Stimulated activated CD4-positive, alpha-beta T cell treated with anti-CD3 and anti-CD28 coated beads, Interleukin-1b, Interleukin-23, amount 100 ng/mL, for 1 hour (primary cell): ENCODE results near the gene EVPL.
A peak's percentile ranks its signal among the peaks of the same experiment; 100 is the strongest.
"Not testable (repeated sequence)": the region's sequence is repeated elsewhere in the genome, so short reads cannot be mapped to it uniquely, and the experiment has no call there.

Source experiments
- DNase-seq, 2 donors: peaks; one replicate each; pipeline ENCODE4 v3.0.0-alpha.2; 2020; ENCODE audit warnings: low read depth in 2 of 2

Gene EVPL

DNA sequence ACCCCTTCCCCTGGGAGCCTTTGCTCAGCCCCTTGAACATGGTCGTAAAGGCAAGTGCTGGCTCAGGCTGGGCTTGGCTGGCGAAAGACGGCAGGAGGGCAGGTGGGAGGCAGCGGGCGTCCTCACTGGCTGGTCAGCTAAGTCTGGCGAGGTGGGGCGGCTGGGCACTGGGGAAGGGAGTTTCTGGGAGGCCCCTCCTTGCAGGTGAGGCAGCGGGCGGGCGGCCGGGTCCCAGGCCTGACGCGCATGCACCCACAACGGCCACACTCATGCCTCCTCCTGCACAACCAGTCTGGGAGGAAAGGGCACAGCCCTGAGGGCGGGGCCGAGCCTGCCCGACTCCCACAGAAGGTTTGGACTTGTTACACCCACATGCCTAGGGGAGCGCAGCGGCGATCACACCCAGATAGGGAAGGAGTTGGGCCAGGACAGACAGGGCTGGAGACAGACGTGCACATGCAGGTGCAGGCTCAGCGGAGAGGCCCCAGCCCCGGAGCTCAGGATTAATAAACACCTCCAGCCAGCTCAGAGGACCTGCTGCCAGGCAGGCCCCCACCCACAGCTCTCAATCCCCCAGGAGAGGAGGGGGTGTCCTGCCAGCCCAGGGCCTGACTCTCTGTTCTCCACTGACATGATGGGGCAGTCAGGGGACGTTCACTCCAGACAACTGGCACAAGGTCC is at the start of gene EVPL:
TSS of gene EVPL (minus strand) at position 148 of the 681 bp plus-strand sequence. CDS start at position 40, 108 bp downstream.
- no peak for DNase-seq

DNA sequence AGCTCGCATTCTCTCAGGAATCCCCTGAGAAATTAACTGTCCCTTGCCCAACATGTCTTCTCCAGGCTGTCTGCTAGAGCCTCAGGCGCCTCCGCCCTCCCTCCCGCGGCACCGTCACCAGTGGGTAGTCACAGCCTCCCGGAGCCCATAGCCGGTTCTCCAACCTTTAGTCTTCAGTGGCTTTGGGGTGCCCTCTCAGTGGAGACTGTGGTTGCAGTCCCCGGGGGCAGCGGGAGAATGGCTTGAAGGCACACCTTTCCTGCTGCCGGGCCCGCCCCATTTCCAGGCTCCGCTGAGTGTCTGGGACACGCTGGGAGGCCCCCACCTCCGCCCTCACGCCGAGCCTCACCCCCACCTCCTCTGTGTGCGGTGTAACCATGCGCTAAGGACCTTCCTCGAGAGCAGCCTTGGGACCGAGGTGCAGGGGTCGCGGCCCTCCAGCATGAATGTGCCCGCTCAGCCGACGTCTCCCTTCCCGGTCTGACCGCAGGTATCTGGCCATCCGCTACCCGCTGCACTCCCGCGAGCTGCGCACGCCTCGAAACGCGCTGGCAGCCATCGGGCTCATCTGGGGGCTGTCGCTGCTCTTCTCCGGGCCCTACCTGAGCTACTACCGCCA is 49.1 kb upstream of the EVPL start:
- DNase-seq: no peak

DNA sequence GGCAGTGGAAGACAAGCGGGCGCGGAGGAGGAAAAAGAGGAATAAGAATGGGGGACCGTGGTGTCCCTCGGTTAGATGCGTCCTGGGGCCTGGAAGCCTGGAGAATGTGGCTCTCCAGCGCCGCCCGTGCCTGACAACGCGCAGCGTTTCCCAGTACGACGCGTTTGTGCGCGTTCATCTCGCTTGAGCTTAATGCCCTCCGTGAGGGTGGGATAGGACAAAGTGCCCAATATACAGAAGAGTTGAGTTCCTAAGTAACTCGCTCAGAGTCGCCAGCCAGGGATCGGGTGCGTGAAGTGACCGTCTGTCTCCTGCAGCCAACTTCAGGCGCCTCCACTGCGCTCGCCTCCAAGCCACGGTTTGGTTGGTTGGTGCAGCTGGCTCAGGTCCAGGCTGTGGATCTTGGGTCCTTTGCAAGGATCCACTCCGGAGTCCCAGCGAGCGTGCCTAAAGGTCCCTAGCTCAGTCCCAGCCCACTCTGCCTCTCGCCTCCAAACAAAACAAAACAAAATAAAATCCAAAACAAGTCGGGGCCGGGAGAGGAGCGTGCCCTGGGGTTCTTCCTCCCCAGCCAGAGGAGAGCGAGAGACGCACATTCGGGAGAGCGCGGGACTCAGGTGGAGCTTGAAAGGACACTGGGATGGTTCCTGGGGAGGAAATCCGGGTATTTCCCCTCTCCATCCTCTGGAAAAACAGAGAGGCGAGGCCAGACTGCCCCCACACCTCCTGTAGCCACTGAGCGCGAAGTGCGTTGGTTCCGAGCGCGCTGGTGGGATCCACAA is 48.4 kb upstream of the EVPL start:
- no peak for DNase-seq

GRCh38 chr17:76074390-76075363 is 47.6 kb upstream of the EVPL start, which contains the start of gene GALR2:
TSS of gene GALR2 (plus strand) at chr17:76074781. CDS start at chr17:76074884, 103 bp downstream.
- no peak for DNase-seq

DNA sequence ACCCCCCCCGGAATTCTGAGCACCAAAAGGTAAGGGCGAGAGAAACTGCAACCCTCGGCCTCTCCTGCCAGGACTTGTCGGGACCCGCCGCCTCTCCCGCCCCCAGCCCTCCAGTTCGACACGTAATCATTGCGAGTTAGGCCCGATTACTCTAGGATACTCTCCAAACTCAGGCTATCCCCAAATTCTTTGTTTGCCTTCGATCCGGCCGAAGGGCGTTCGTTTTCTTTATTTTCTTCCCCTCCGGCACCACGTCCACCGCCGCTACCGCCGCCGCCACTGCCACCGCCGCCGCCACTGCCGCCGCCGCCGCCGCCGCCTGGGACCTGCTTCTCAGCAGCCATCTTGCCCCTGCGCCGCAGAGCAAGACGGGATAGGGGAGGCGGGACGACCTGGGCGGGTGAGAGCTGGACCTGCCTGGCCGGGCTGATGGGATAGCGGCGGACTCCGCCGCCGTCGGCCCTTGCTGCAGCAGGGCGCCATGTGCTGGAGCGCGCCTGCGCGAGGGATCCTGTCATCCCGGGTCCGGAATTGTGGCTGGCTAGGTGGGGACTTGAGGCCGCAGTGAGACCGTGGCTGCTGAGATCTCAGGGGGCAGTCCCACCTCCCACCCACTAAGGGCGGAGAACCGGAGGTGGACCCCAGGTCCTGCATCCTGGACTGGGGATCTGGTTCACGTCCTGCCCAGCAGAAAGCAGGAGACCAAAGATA is 45.2 kb upstream of the EVPL start, which contains the start of gene SRP68:
TSS of gene SRP68 (minus strand) at position 370 of the 711 bp plus-strand sequence. CDS start at position 344, 26 bp downstream.
- DNase-seq: peak; percentile 63 to 64

GRCh38 chr17:76071531-76072147 is 44.5 kb upstream of the EVPL start:
- no peak for DNase-seq

- no peak for DNase-seq
Observed at GRCh38 chr17:76065775-76066174, 38.7 kb upstream of the EVPL start.

GRCh38 chr17:76063875-76064546 is 36.9 kb upstream of the EVPL start:
- no peak for DNase-seq

- DNase-seq: not testable (repeated sequence)
Observed at GRCh38 chr17:76058264-76058663, 31.2 kb upstream of the EVPL start.

- DNase-seq: no peak
Observed at GRCh38 chr17:76056882-76057281, 29.8 kb upstream of the EVPL start.

DNA sequence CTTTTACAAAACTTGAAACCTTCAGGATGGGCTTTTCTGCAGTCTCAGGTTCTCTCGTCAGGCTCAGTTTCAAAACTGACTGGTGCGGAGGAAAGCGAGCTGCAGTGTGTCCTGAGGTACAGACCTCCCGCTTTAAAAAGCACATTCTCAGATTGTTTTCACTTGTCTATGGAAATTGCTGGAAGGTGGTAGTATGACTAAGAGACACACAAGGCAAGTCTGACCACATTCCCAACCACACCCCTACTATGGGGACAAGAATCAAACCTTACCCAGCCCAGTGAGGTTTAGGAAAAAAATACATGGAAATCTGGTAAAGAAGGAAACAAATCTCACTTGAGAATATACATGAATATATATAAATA is 27.0 kb upstream of the EVPL start:
- no peak for DNase-seq

GRCh38 chr17:76053246-76054111 is 26.4 kb upstream of the EVPL start:
- no peak for DNase-seq

- DNase-seq: no peak
Observed at GRCh38 chr17:76051561-76051960, 24.5 kb upstream of the EVPL start.

- no peak for DNase-seq
Observed at GRCh38 chr17:76050538-76051467, 23.7 kb upstream of the EVPL start.

DNA sequence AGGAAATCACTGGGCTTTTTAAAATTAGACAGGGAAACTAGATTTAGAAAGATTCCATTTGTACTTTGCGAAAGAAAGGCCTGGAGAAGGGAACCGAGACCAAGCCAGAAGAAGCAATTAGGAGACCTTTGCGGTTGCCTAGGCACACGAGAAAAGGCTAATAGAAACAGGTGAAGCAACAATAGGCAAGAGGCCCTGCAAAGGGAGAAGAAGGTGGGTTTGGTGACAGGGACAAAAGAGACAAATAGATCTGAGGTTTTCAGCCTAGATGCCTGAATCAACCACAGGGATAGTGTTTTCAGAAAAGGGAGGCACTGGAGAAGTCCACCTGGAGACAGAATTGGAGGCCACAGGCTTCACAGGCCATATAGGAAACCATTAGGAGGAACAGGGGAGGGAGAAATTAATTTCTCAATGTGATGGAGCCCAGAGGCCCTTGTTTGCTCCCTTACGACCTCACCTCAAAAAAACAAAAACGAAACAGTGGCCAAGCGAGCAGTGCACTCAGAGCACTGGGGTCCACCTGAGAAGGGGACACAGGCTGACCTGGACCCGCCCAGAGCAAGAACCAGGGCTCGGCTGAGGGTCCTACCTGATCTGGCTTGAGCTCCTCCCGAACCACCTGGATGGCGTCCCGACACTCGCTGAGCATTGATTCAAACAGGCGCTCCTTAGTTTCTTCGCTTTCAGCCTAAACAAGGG is 22.9 kb upstream of the EVPL start:
- DNase-seq: no peak

DNA sequence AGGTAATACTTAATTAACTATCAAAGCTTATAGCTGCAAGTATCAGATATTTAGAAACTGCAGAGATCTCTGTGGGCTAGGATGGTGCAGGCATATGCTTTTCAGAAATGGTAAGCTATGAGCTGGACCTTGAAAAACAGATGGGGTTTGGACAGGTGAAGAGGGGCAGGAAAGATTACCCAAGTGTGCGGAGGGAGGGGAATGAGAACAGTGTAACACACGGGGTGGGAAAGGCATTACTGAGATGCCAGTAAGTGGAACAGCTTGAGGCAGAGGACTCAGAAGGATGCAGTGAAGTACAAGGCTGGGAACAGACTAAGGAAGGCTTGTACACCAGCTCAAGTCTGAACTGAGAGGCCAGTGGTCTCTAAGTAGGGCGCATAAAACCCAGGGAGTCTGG is 22.1 kb upstream of the EVPL start:
- DNase-seq: no peak

DNA sequence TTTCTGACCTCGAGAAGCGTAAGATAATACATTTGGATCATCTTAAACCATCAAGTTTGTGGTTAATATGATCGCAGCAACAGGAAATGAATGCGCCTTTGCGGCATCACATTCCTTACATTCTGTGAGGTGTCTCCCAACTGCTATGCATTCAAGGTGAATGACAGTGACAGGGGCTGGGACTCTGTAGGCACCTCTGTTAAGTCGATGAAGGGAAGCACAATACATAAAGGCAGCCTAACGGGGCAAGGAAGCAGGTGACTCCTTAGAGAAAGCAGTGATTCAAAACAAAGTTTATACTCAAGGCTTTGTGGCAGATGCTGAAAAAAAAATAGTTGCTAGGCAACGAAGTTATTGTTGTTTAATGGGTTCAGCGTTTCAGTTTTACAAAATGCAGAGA is 21.6 kb upstream of the EVPL start:
- no peak for DNase-seq
